Measurements from ENCODE around the gene ASTN1. TPM values are rescaled to one million over a fixed set of nuclear protein-coding genes. Genes with fewer than 3 reads are reported as not detected.

The ASTN1 gene
- total and polyA plus RNA-seq, 2 of the 4 experiments (the other 2 are of a cell fraction), result under 0.01 to 0.07 TPM

DNA sequence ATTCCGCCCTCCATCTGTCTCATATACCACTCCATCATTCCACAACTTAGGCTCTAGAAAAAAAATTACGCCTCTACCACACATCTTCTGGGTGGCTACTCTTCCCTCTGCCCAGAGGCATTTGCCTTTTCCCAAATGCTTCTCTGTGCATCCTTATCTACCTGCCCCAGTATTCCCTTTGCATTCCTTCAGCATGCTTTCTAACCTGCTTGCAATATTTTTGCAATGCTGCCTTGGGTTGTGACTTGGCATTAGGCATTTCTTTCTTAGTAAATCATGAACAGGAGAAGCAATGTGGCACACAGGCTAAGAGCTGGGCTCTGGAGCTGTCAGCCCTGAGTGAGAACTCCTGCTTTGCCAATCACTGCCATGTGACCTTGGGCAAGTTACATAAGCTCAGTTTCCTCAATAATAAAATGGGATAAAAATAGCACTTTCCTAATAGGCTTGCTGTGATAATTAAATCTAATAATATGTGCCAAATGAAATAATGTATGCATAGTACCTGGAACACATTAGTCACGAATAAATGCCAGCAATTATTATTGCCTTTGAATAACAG lies 276.0 kb downstream of the ASTN1 start:
- no peaks in the 10 kb centered on the region for H3K79me1 ChIP-seq (ENCODE audit: low read depth in 1 of 2, low read length in 2 of 2)
- in situ Hi-C loops (cut with MboI; ENCODE audit: low sequenced_read_pairs) (loop anchor here (10.0 kb wide), 1 partner anchor 514 kb away; no protein-coding TSS in a partner anchor), dilution Hi-C loops (cut with HindIII; ENCODE audit: low sequenced_read_pairs, unreplicated experiment) (no loop called here), intact Hi-C loops (cut with micrococcal nuclease) (no loop called here)
- H3K23ac ChIP-seq (ENCODE audit: low read depth, low read length), result no peak overlapping the region
- H3K4me1 ChIP-seq (ENCODE audit: control insufficient read depth, insufficient read depth, low read length), result no peaks in the 10 kb centered on the region
- H2BK120ac ChIP-seq (ENCODE audit: low read depth, low read length), result no peak overlapping the region
- TF ChIP-seq BHLHE40 (IDR thresholded peaks at IDR 0.05; ENCODE audit: low read depth, low read length) (no peak), RFX5 (IDR thresholded peaks at IDR 0.05; ENCODE audit: low read depth, low read length) (no peak), RCOR1 (IDR thresholded peaks at IDR 0.05; ENCODE audit: insufficient replicate concordance, low read length) (no peak), POLR2A (IDR thresholded peaks at IDR 0.05; ENCODE audit: low read depth, low read length) (no peak), SMC3 (IDR thresholded peaks at IDR 0.05; ENCODE audit: low read depth, low read length) (no peak), CHD1 (IDR thresholded peaks at IDR 0.05; ENCODE audit: low read depth, low read length) (no peak), FOS (IDR thresholded peaks at IDR 0.05; ENCODE audit: low read depth, low read length) (no peak), MAFK (IDR thresholded peaks at IDR 0.05; ENCODE audit: low read depth, low read length) (no peak)
- TF ChIP-seq, protein P1, sequence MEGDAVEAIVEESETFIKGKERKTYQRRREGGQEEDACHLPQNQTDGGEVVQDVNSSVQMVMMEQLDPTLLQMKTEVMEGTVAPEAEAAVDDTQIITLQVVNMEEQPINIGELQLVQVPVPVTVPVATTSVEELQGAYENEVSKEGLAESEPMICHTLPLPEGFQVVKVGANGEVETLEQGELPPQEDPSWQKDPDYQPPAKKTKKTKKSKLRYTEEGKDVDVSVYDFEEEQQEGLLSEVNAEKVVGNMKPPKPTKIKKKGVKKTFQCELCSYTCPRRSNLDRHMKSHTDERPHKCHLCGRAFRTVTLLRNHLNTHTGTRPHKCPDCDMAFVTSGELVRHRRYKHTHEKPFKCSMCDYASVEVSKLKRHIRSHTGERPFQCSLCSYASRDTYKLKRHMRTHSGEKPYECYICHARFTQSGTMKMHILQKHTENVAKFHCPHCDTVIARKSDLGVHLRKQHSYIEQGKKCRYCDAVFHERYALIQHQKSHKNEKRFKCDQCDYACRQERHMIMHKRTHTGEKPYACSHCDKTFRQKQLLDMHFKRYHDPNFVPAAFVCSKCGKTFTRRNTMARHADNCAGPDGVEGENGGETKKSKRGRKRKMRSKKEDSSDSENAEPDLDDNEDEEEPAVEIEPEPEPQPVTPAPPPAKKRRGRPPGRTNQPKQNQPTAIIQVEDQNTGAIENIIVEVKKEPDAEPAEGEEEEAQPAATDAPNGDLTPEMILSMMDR (conservative IDR thresholded peaks at IDR 0.05; ENCODE audit: low read depth, low read length), result no peak
- TF ChIP-seq, protein P2, sequence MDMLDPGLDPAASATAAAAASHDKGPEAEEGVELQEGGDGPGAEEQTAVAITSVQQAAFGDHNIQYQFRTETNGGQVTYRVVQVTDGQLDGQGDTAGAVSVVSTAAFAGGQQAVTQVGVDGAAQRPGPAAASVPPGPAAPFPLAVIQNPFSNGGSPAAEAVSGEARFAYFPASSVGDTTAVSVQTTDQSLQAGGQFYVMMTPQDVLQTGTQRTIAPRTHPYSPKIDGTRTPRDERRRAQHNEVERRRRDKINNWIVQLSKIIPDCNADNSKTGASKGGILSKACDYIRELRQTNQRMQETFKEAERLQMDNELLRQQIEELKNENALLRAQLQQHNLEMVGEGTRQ (IDR thresholded peaks at IDR 0.05; ENCODE audit: low read depth, low read length), result no peak
- TF ChIP-seq, protein P3, sequence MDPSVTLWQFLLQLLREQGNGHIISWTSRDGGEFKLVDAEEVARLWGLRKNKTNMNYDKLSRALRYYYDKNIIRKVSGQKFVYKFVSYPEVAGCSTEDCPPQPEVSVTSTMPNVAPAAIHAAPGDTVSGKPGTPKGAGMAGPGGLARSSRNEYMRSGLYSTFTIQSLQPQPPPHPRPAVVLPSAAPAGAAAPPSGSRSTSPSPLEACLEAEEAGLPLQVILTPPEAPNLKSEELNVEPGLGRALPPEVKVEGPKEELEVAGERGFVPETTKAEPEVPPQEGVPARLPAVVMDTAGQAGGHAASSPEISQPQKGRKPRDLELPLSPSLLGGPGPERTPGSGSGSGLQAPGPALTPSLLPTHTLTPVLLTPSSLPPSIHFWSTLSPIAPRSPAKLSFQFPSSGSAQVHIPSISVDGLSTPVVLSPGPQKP (IDR thresholded peaks at IDR 0.05; ENCODE audit: borderline replicate concordance, low read depth, low read length), result no peak
- H4K91ac ChIP-seq (ENCODE audit: insufficient read depth, low read depth, low read length), result no peak overlapping the region
- H3K9me3 ChIP-seq (ENCODE audit: control insufficient read depth, insufficient read depth, low read length), result no peaks in the 10 kb centered on the region
- no peak overlapping the region for H3K18ac ChIP-seq (ENCODE audit: low read depth, low read length)
- no peak overlapping the region for H3K56ac ChIP-seq (ENCODE audit: extremely low read depth, insufficient read depth, low read length)
- no peak overlapping the region for H2BK15ac ChIP-seq (ENCODE audit: low read depth, low read length)
- H4K8ac ChIP-seq (ENCODE audit: low read depth in 2 of 2, low read length in 2 of 2), result no peak overlapping the region
- ChIA-PET CTCF (no interaction called here), POLR2A (ENCODE audit: unreplicated experiment) (no interaction called here)
- no peak overlapping the region for H3K14ac ChIP-seq (replicated peaks; ENCODE audit: low read depth, low read length)
- BruUV-seq (replicated peaks), result no TSS peak
- no peak overlapping the region for H3K9ac ChIP-seq (ENCODE audit: low read depth, low read length)
- H3K4me3 ChIP-seq (ENCODE audit: insufficient read depth, low read depth, low read length), result no peak overlapping the region
- H2BK20ac ChIP-seq (ENCODE audit: low read depth, low read length), result no peak overlapping the region
- no peak for ATAC-seq (ENCODE audit: low read depth)
- no peak overlapping the region for H2AK5ac ChIP-seq (ENCODE audit: low read depth, low read length)
- H3K4me2 ChIP-seq (ENCODE audit: low read depth, low read length), result no peak overlapping the region
- 83% methylated on average over 1 of the region's 3 CpGs; no CpG with 5 or more reads in 1 of the 2 experiments for WGBS, 2 experiments (ENCODE audit: extremely low coverage in 2 of 2, insufficient read length in 1 of 2)
- H3K4ac ChIP-seq (ENCODE audit: low read depth, low read length), result no peak overlapping the region
- no peaks in the 10 kb centered on the region for H3K36me3 ChIP-seq (ENCODE audit: control insufficient read depth, insufficient read depth, low read length)
- H3K27ac ChIP-seq (ENCODE audit: insufficient read depth, low read length), result no peak overlapping the region
- no peak overlapping the region for H2AK9ac ChIP-seq (replicated peaks; ENCODE audit: low read depth, low read length, poor library complexity)
- H2BK5ac ChIP-seq (ENCODE audit: low read depth, low read length, poor library complexity, severe bottlenecking), result no peak overlapping the region
- no peak overlapping the region for H2AFZ ChIP-seq (replicated peaks; ENCODE audit: low read length, poor library complexity)
- no peaks in the 10 kb centered on the region for H3K27me3 ChIP-seq (ENCODE audit: control insufficient read depth, insufficient read depth, low read length)
- no peaks in the 10 kb centered on the region for H4K20me1 ChIP-seq (ENCODE audit: insufficient read depth, low read length)
- no peak for DNase-seq
- no peak overlapping the region for H4K5ac ChIP-seq (ENCODE audit: low read depth, low read length)
- no peaks in the 10 kb centered on the region for H3K9me1 ChIP-seq (ENCODE audit: insufficient read depth, low read length)

All from IMR-90 (cell line).